ENCODE measurements around the gene ARHGEF7.

Gene ARHGEF7

GRCh38 chr13:111296417-111296816 lies 181.3 kb downstream of the ARHGEF7 start:
- DNase-seq (ENCODE audit: low read depth in 3 of 3, low spot score in 1 of 3): no peak

- DNase-seq (ENCODE audit: low read depth in 3 of 3, low spot score in 1 of 3): no peak
Measured at GRCh38 chr13:111298214-111298975, 183.3 kb downstream of the ARHGEF7 start.

GRCh38 chr13:111302045-111302726 lies 187.1 kb downstream of the ARHGEF7 start:
- no peak for DNase-seq (ENCODE audit: low read depth in 3 of 3, low spot score in 1 of 3)

- DNase-seq (ENCODE audit: low read depth in 3 of 3, low spot score in 1 of 3): no peak
Measured at GRCh38 chr13:111303559-111303958, 188.4 kb downstream of the ARHGEF7 start.

GRCh38 chr13:111304041-111304544 lies 189.0 kb downstream of the ARHGEF7 start:
- no peak for DNase-seq (ENCODE audit: low read depth in 3 of 3, low spot score in 1 of 3)

GRCh38 chr13:111304603-111305289 lies 189.6 kb downstream of the ARHGEF7 start:
- no peak for DNase-seq (ENCODE audit: low read depth in 3 of 3, low spot score in 1 of 3)

- DNase-seq (ENCODE audit: low read depth in 3 of 3, low spot score in 1 of 3): no peak
Measured at GRCh38 chr13:111312944-111313590, 198.0 kb downstream of the ARHGEF7 start.

- no peak for DNase-seq (ENCODE audit: low read depth in 3 of 3, low spot score in 1 of 3)
Measured at GRCh38 chr13:111313911-111314425, 198.9 kb downstream of the ARHGEF7 start.

- DNase-seq (ENCODE audit: low read depth in 3 of 3, low spot score in 1 of 3): no peak
Measured at GRCh38 chr13:111314852-111315251, 199.7 kb downstream of the ARHGEF7 start.

GRCh38 chr13:111315347-111315995 lies 200.4 kb downstream of the ARHGEF7 start:
- no peak for DNase-seq (ENCODE audit: low read depth in 3 of 3, low spot score in 1 of 3)

GRCh38 chr13:111316161-111316730 lies 201.1 kb downstream of the ARHGEF7 start:
- no peak for DNase-seq (ENCODE audit: low read depth in 3 of 3, low spot score in 1 of 3)

- DNase-seq (ENCODE audit: low read depth in 3 of 3, low spot score in 1 of 3): no peak
Measured at GRCh38 chr13:111317042-111317550, 202.0 kb downstream of the ARHGEF7 start.

- DNase-seq (ENCODE audit: low read depth in 3 of 3, low spot score in 1 of 3): no peak
Measured at GRCh38 chr13:111317571-111318345, 202.6 kb downstream of the ARHGEF7 start.

- no peak for DNase-seq (ENCODE audit: low read depth in 3 of 3, low spot score in 1 of 3)
Measured at GRCh38 chr13:111318386-111318785, 203.3 kb downstream of the ARHGEF7 start.

- no peak for DNase-seq (ENCODE audit: low read depth in 3 of 3, low spot score in 1 of 3)
Measured at GRCh38 chr13:111319521-111319920, 204.4 kb downstream of the ARHGEF7 start.

- DNase-seq (ENCODE audit: low read depth in 3 of 3, low spot score in 1 of 3): no peak
Measured at GRCh38 chr13:111319998-111320911, 205.1 kb downstream of the ARHGEF7 start, which contains the start of gene TEX29. TEX29 (plus strand) TSS chr13:111320642; CDS start chr13:111320891, 249 bp downstream.

GRCh38 chr13:111322001-111322915 lies 207.1 kb downstream of the ARHGEF7 start:
- DNase-seq (ENCODE audit: low read depth in 3 of 3, low spot score in 1 of 3): no peak
